Rectal smooth muscle tissue (tissue), 1 donor: ENCODE measurements around the gene UBD.

Experiments
- H3K27ac ChIP-seq: one replicate; pipeline ENCODE4 v1.7.0; 2013; ENCODE audit warnings: low read depth, low read length, inconsistent platforms
- H3K27me3 ChIP-seq: one replicate; pipeline ENCODE4 v1.7.0; 2013; ENCODE audit warnings: low read length; ENCODE audit not compliant: control insufficient read depth, insufficient read depth
- H3K36me3 ChIP-seq: one replicate; pipeline ENCODE4 v1.7.0; 2013; ENCODE audit warnings: low read length; ENCODE audit not compliant: control insufficient read depth, insufficient read depth
- H3K4me1 ChIP-seq: one replicate; pipeline ENCODE4 v1.7.0; 2013; ENCODE audit warnings: low read length; ENCODE audit not compliant: control insufficient read depth, insufficient read depth
- H3K4me3 ChIP-seq: one replicate; pipeline ENCODE4 v1.7.0; 2013; ENCODE audit warnings: low read length
- H3K9ac ChIP-seq: one replicate; pipeline ENCODE4 v1.7.0; 2013; ENCODE audit warnings: low read length

The UBD gene

DNA sequence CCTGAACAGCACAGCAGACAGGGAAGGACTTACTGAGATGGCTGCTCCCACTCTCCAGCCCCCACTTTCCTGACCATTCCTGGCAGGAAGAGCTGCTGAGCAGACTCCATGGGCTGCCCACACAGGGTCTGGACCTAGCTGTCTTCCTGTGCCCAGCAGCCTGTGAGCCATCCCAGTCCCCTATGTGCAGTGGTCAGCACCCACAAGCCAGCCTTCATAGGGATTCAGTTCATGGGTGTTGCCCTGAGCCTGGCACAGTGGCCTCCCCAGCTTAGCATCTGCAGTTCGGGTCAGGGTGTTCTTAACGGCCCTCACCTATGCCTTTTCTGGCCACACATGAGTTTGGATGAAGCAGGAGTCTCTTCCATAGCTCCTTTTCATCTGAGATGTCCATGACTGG lies 32.0 kb downstream of the UBD start:
- Histone ChIP-seq H3K36me3 (no peaks in the 10 kb centered on the region), H3K4me3 (no peak overlapping the region), H3K4me1 (no peaks in the 10 kb centered on the region), H3K9ac (no peak overlapping the region), H3K27ac (no peak overlapping the region), H3K27me3 (no peaks in the 10 kb centered on the region)

DNA sequence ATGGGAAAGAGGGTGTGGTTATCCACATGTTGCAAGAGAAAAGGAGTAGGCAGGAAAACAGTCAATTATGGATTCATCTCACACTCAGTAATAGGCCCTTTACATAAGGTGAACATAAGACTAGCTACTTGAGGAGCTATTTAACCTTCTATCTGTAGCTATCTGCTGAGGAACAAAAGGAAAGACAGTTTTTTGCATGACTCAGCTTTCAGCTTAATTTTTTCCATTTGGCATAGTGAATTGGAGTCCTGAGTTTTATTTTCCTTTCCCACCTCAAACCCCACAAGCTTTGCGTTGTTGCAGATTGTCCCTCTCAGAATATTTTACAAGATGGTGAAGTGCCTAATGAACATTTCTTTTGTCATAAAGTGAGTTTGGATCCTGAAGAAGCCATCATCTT lies 32.4 kb downstream of the UBD start:
- Histone ChIP-seq H3K36me3 (no peaks in the 10 kb centered on the region), H3K4me1 (no peaks in the 10 kb centered on the region), H3K9ac (no peak overlapping the region), H3K27ac (no peak overlapping the region), H3K27me3 (no peaks in the 10 kb centered on the region), H3K4me3 (no peak overlapping the region)

DNA sequence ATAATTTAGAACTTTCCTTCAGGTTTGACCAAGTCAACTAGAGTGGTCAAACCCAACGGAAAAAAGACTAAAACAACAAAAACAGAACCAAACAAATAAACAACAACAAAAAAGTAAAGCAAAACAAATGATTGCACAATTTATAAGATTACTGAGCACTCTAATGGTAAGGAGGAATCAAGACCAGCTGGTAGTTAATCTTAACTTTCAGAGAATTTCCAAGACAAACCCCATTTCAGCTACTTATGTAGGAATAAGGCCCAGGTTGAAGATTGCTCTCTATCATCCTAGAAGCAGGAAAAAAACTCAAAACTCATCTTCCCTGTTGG lies 34.3 kb downstream of the UBD start:
- H3K4me3 ChIP-seq: no peak overlapping the region
- no peak overlapping the region for H3K27ac ChIP-seq
- no peaks in the 10 kb centered on the region for H3K27me3 ChIP-seq
- no peaks in the 10 kb centered on the region for H3K4me1 ChIP-seq
- no peak overlapping the region for H3K9ac ChIP-seq
- H3K36me3 ChIP-seq: no peaks in the 10 kb centered on the region

DNA sequence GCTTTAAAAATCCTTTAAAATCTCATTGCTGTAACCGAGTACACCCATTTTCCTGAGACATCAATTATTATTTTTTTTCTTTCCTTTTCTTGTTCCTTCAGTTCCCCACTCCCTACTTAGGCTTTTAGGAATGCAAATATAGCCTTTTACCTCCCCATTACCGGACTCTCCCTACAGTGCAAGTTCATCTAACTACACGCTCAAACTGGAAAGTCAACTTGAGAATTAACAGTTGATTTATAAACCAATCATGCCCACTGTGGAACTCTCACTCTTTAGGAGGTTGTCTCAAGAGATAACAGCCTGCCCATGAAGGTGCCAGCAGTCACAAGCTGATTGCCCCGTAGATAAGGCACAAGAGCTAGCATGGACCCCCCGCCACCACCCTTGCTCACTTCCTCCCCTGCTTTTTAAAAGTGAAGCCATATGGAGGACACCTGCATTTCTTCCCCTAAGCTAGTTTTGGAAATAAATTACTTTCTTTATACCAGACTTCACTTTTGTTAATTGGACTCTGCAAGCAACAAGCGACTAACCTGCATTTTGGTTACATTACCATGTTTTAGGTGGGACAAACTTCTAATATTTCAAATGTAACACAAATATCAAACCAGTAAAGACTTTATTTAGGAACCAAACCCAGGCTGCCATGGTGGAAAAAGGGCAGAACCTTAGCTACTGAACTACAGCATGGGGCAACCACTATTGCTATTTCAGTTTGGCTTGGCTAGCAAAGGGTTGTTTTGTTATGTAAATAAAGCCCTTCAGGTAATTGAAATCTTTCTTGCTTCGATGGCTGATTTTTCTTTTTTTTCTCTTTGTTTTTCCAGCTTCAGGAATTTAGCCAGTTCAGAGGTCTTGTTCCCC lies 34.9 kb downstream of the UBD start:
- Histone ChIP-seq H3K27me3 (no peaks in the 10 kb centered on the region), H3K4me3 (no peak overlapping the region), H3K4me1 (no peaks in the 10 kb centered on the region), H3K36me3 (no peaks in the 10 kb centered on the region), H3K27ac (no peak overlapping the region), H3K9ac (no peak overlapping the region)

DNA sequence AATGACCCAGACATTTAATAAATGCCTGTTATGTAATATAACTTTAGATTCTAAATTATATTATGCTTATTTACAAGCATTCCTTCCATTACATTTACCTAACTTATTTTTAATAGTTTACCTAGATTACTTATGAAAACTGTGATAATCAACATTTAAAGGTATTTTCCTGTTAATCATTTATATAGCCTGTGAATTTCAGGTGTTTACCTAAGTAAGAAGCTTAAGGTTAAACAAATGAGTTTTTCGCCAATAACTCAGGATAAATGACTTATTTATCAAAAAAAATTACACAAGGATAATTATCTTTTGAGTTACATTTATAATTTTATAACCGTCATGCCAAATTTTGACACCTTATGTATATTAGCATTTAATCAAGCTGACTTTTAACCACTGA lies 35.5 kb downstream of the UBD start:
- H3K4me1 ChIP-seq: no peaks in the 10 kb centered on the region
- H3K27ac ChIP-seq: no peak overlapping the region
- H3K9ac ChIP-seq: no peak overlapping the region
- H3K27me3 ChIP-seq: no peaks in the 10 kb centered on the region
- H3K36me3 ChIP-seq: no peaks in the 10 kb centered on the region
- H3K4me3 ChIP-seq: no peak overlapping the region

DNA sequence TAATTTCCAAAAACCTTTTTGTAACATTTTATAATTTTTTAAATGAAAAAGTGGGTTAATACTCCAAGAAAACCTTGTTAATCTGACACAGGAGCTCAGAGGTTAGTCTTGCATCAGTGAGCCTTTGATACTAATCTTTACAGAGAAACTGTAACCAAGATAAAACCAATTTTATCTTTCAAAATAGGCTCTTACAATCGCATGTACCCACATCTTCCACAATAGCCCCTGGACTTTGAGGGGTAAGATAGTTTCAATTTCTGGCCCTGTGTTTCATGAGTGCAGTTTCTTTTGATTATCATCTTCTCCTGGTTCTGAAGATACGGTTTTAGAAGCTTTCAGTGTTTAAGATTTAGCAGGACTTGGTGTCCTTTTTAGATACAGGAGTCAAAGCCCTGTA lies 37.3 kb downstream of the UBD start:
- Histone ChIP-seq H3K27ac (no peak overlapping the region), H3K27me3 (no peaks in the 10 kb centered on the region), H3K36me3 (no peaks in the 10 kb centered on the region), H3K4me3 (no peak overlapping the region), H3K4me1 (no peaks in the 10 kb centered on the region), H3K9ac (no peak overlapping the region)

DNA sequence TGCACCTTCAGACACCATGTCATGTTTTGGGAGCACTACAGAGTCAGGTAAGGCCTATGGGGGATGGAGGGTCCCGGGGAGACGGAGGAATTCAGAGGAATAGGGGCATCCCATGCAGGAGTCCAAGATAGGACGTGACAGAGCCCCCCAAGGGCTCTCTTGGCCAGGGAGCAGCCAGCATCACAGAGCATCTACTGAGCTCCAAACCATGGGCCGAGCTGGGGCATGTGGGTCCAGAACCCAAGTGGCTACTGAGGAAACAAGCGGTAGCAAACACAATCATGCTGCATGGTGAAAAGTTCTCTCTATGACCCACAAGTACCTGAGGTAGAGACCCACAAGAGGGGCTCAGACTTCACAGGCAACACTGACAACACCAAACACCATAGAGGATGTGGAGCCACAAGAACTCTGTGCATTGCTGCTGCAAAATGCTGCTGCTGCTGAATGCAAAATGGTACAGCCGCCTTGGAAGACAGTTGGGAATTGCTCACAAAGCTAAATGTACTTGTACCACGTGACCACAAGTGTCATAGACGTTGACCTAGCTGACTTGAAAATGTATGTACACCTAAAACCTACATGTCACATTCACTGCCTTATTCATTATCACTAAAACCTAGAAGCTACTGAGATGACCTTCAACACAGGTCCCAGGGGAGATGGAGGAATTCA lies 38.4 kb downstream of the UBD start:
- Histone ChIP-seq H3K27me3 (no peaks in the 10 kb centered on the region), H3K36me3 (no peaks in the 10 kb centered on the region), H3K4me1 (no peaks in the 10 kb centered on the region), H3K4me3 (no peak overlapping the region), H3K27ac (no peak overlapping the region), H3K9ac (no peak overlapping the region)

DNA sequence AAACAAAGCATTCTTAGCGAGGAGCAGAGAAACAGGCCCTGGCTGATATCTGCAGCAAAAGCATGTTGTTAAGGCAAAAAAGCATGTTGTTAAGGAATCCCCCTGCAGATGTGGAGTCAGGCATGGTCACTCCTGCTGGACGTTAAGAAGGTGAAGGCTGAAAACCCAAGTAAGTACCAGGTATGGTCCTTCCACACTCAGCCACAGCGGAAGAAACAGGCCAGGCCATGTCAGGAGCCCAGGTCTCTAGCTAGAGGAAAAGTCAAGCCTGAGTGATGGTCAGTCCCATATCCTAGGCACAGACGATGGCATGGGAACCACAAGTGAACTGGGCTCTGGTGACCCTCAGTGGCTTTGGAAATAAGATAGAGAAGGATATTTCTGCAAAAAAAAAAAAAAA lies 39.3 kb downstream of the UBD start:
- Histone ChIP-seq H3K4me1 (no peaks in the 10 kb centered on the region), H3K36me3 (no peaks in the 10 kb centered on the region), H3K27me3 (no peaks in the 10 kb centered on the region), H3K4me3 (no peak overlapping the region), H3K27ac (no peak overlapping the region), H3K9ac (no peak overlapping the region)

DNA sequence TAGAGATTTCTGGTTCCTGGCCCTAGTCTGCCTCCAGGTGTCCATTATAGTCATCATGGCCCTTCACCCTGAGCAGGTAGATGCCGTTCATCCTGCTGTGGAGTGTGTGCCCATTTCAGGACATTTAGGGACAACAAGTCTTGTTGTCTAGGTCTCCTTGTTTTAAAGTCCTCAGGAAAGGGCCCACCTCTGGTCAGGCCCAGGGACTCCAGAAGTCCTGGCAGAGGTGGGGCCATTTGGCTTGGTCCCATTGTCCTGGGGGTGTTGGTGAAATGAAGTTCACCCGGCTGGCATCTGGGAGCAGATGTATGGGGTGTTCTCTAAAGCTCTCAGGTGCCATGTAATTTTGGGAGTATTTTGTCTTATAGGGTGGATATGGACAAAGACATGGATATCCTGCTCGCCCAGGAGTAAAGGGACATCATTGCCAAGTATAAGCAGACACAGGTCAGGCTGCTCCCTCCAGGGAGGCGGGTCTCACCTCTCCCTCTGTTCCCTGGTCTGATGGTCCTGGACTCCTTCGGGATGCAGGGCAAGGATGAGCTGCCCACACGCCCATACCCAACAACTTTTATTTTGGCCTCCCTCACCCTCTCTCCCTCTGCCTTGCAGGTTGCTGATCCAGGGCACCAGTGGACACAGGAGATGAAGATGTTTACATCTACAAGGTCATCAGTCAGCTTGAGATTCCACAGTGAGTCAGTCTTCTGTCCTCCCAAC lies 40.1 kb downstream of the UBD start:
- Histone ChIP-seq H3K9ac (no peak overlapping the region), H3K36me3 (no peaks in the 10 kb centered on the region), H3K27me3 (no peaks in the 10 kb centered on the region), H3K4me1 (no peaks in the 10 kb centered on the region), H3K27ac (no peak overlapping the region), H3K4me3 (no peak overlapping the region)

DNA sequence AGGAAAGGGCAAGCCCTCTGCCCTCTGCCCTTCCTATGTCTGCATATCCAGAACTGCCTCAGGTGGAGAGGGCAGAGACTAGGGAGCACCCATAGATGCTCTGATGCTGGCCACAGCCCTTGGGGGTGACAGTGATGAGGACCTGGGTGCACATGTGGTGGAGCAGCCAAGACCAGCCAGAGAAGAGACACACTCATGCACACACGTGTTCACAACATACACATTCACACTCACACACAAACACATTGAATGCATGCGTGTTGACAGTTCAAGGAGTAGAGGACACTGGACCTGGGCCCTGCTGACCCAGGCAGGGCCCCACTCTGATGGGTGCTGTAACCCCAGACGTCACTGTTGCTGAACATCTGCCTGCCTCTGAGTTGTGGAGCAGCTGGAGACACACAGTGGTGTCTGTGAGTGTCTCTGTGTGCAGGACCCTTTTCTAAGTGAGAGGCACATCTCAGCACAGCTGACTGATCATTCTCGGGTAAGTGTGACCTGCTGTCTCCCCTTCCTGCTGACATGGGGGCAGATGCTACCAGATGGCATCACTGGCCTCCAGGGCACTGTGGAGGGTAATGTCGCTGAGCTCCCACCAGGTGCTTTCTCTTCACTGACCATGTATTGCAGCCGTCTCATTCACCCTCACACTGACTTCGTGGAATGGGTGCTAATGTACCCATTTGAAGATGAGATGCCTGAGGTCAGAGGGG lies 41.6 kb downstream of the UBD start:
- H3K27ac ChIP-seq: no peak overlapping the region
- no peak overlapping the region for H3K4me3 ChIP-seq
- no peaks in the 10 kb centered on the region for H3K36me3 ChIP-seq
- no peak overlapping the region for H3K9ac ChIP-seq
- no peaks in the 10 kb centered on the region for H3K4me1 ChIP-seq
- H3K27me3 ChIP-seq: no peaks in the 10 kb centered on the region

DNA sequence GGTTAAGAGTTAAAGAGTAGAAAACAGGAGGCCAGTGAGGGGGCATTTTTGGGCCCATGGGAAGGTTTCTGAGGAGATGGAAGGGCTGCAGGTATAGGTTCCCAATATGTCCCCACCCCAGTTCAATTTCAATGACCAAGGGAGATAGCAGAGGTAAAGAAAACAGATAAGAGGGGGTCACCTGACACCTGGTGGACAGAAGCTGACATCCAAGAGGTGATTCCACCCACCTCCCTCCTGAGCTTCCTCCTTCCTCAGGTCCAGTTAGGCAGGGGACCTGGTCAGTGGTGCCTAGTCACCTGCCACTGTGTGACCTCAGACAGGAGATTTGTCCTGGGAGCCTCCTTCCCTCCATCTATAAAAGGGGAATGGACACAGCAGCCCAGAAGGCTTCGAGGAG lies 42.3 kb downstream of the UBD start:
- Histone ChIP-seq H3K4me1 (no peaks in the 10 kb centered on the region), H3K9ac (no peak overlapping the region), H3K27me3 (no peaks in the 10 kb centered on the region), H3K4me3 (no peak overlapping the region), H3K27ac (no peak overlapping the region), H3K36me3 (no peaks in the 10 kb centered on the region)

DNA sequence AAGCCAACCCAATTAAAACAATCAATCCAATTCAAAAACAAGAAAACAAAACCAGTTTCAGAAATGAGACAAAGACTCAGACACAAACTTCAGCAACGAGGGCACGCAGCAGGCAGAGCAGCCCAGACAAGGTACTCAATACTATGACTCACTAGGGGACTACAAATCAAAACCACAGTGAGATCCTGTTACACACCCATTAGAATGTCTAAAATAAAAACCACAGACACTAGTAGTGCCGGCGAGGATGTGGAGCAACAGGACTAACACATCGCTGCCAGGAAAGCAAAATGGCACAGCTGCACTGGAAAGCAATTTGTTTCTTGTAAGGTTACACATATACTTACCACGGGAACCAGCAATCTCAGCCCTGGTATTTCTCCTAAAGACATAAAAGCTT lies 43.4 kb downstream of the UBD start:
- H3K27me3 ChIP-seq: no peaks in the 10 kb centered on the region
- no peaks in the 10 kb centered on the region for H3K4me1 ChIP-seq
- H3K9ac ChIP-seq: no peak overlapping the region
- H3K36me3 ChIP-seq: no peaks in the 10 kb centered on the region
- no peak overlapping the region for H3K4me3 ChIP-seq
- H3K27ac ChIP-seq: no peak overlapping the region
